Measurements from ENCODE around the gene TCERG1L. TPM values are rescaled to one million over a fixed set of nuclear protein-coding genes. Genes with fewer than 3 reads are reported as not detected.

Gene TCERG1L
- total RNA-seq, 1 donor from 2014 or later, result 1.6 TPM

DNA sequence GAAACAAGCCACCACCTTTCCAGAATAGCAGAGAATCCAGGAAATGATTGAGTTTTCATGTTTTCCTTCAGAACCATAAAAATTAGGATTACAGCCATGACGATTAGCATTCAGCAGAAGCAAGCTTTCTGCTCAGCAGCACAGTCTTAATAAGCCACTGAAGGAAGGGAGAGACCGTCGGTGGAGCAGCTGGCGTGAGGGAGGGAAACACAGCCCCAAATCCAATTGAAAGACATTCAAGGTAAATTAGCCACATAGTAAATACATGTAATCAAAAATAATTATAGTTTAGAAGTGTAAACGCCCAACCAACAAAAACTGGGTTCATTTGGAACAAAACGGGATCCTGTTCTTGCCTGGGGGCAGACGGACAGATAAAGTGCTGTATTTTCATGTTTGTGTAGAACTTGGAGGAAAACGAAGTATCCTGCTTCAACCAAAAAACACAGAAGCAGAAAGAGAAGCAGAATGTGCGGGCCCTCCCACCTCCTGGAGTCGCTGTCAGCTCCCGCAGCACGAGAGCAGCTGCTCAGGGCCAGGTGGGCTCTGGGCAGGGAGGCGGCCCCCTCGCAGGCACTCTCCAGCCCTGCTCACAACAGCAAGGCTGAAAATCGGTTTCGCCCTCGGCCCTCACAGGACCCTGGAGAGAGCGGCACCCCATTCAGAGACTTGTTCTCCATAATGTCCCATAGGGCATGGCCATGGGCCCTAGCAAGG, 84.9 kb downstream of the TCERG1L start:
- DNase-seq, result no peak

DNA sequence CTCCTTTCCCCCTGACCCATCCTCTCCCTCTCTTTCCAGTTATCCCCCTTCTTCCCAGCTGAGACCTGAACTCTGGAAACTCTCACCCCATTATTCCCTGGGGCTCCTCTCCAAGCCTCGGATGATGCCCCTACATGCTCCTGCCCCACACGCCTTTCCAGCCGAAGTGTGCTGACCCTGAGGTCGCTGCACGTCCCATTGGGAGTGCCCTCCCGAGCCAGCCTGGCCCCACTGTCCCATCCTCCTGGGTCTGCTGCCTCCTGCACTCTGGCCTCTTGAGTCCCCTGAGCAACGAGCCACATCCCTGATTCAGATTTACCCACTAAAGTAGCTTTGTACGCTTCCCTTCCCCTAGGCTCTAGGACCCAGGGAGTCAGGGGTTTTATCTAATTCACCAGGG, 87.4 kb downstream of the TCERG1L start:
- no peak for DNase-seq

DNA sequence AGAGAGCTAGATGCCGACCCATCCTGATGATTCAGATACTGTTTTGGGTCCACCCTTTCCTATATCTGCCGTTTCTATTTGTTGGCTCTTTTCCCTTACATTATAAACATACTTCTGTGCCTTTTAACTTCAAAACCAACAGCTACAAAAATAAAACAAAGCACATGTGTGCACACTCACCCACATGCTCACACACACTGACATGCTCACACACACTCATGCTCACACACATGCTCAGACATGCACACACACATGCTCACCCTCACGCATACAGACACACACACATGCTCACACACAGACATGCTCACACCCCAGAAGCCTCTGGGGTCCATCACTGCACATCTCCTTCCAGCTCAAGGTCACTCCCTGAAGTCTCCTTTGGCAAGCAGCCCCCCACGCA, 88.1 kb downstream of the TCERG1L start:
- DNase-seq, result no peak

DNA sequence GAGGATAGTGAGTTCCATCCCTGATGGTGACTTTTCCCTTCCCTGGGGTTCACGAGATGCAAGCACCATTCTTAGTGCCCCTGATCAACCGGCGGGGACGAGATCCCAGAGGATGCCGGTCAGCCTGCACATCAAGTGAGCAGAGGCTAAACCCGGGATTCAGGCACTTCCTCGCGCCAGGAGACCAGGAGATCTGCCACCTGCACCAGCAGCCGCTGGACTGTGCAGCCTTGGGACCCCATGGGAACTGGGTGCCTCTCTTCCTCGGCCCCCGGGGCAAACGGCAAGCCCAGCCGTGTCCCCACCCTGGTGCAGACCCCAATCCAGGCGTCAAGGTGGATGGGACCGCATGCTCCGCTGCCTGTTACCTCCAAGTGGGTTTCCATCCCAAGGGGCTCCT, 88.5 kb downstream of the TCERG1L start:
- DNase-seq, result no peak

DNA sequence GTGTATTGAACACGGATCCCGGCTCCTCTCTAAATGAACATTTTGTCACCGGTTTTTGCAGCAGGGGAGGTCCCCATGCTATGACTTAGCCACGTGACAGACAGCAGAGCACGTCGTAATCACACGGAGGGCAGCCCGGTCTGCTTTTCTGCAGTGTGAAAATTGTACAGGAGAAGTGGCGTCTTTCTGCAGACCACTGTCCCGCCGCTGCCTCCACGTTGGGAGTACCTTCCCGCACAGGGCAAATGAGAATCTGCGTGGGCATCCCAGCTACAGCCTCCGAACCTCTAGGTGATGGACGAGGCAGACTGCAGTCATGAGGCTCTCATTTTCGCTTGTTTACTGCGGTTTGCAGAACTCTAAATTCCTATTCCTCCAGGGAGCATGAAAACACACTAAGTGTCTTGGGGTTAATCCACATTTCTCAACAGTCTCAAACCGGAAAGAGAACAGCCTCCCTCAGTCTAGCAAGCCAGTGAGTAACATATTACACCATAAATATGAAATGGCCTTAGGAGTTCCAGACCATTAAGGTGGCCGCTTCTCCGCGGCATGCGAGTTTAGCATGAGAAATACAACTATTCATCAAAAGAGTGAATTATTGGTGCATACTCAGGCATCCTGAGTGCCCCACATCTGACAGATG, 89.8 kb downstream of the TCERG1L start:
- DNase-seq, result no peak

DNA sequence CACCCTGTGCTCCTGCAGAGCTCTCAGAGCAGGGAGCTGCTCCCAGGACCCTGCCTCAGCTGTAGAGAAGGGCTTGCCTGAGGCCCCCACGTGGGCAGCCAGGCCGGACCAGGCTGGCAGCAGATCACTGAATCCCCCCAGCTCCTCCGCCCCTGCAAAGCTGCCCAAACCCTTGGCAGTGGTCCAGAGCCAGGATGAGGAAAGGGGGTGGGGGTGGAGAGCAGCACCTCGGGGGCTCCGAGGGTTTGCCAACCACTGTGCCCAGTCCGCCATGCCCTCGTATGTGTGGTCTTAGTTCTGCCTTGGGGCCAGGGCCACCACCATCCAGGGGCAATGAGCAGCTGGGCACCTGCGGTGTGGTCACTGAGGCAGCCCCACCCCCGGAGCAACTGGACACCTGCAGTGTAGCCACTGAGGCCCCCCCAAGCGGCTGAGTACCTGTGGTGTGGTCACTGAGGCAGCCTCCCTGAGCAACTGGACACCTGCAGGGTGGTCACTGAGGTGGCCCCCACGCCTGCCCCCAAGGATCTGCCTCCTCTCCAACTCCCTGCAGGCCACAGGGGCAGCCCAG, 90.8 kb downstream of the TCERG1L start:
- DNase-seq, result no peak

DNA sequence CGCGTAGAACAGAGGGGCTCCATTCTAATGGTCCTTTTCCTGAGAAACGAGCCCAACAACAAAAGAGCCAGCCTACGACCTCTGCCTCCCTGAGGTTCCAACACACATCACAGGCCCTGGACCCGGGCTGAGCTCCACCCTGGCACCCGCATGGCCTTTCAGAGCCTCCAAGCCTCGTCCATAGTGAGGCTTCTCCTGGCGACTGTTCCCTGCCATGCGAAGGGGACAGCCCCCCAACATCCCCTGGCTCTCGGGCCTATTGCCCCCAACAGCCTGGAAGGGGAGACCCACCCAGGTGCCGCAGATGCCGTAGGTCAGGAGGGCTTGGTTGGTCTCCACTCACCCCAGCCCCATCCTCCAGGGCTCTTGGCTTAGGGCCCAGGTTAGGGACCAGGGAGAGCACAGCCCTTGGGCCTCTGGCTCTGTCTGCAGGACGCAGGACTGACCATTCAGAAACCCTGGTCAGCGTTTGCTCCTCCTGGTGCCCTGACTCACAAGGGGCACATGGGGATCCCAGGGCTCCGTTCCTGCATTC, 91.5 kb downstream of the TCERG1L start:
- DNase-seq, result no peak

DNA sequence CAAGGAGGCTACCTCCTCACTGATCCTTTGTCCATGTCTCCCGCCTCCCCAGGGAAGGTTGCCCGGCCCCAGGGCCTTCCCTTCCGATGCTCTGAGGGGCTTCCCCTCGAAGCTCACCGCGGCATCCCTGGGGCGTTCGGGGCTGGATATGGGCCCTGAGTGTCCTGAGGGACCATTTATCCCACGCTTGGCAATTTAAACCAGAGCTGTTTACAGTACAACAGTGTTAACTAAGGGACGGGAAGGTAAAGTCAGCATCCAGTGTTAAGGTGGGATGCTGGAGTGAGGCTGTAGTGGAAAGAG, 92.0 kb downstream of the TCERG1L start:
- no peak for DNase-seq

DNA sequence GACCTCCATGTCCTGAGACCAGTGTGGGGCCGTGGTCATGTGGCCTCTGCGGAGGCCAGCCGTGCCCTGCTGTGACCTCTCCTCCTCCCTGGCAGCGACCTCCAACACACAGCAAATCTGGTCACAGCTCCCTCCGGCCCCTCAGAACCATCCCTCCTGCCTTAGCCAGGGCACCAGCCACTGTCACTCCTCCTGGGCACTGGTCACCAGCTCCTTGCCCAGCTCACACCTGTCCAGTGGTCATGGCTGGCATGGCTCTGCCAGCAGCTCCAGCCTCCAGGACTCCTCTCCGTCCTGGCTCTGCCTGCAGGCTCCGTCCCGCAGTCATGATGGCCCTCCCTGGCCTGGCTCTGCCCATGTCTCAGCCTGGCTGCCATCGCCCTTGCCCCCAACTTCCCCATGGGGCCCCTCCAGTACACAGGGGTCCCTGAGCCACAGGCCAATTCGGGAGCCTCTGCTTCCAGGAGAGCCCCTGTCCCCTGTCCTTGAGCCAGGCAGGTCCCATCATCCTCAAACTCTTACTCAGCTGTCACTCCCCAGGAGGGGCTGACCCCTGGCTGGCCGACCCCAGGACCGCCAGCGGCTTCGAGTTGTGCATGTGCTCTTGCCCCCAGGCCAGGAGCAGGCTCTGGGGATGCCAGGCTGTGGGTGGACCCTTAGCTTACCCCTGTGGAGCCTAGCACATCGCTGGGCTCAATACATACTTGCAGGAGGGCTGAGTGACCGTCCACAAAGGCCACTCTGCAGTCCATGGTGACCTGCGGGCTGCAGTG, 92.5 kb downstream of the TCERG1L start:
- no peak for DNase-seq

DNA sequence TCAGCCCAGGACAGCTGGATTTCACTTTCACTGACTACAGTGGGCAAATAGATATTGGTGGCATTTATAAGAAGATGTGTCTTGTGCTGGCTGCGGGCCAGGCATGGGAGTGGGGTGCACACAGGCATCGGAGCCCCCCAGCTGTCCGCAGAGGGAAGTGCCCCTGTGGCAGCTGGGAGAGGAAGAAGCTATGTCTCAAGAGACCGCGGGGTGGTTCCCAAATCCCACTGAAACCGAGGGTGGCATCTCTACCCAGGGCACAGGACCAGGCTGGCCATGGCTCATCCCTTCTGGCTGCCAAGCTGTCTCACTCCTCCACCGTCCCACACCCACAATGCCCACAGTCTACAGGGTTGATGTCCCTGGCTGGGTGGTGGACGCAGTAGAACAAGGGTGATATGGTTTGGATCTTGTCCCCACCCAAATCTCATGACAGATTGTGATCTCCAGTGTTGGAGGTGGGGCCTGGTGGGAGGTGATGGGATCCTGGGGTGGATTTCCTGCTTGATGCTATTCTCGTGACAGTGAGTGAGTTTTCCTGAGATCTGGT, 94.8 kb downstream of the TCERG1L start:
- no peak for DNase-seq

DNA sequence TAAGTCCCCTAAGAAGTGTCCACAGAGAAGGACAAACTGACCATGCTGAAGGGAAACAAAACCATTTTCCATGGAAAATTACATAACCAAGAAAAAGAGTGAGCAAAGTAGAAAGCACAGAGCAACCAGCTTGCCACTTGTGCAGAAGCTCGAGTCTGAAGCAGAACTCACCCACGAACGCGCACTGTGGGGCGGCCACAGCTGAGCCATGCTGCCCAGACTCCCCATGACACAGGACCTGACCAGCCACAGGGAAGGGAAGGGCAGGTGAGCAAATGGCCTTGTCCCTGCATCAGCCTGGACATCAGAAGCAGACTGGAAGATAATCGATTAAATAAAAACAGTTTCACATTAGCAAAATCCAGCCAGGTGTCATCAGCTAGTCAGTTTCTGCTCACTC, 95.7 kb downstream of the TCERG1L start:
- no peak for DNase-seq

DNA sequence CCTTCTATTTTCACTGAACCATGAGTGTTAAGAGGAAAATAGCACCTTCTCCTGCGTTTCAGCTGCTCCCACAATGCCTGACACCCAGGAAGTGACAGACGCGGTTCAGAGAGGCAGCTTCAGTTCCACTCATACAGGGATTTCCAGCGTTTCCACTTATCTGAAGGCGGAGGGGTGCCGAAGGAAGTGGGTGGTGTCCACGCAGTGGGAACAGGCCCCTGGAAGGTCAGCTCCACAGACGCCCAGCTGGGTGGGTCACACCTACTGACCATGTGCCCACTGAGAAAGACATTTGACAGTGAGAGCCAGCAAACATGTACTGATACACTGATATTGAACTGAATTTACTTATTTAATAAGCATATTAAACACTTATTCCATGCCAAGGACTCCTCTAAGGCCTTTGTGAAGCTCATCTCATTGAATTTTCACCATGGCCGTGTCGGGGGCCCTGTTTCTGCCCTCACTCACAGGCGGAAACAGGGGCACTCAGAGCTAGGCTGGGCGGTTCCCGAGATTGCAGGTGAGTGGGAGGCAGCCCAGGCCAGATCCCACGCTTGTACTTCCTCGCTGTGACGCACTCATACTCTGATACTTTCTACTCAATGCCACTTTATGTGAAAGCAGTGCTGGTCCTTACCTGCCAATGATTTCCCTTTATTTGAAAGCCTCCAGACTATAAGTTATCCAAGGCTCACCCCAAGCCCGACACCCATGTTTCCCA, 96.8 kb downstream of the TCERG1L start:
- DNase-seq, result no peak

DNA sequence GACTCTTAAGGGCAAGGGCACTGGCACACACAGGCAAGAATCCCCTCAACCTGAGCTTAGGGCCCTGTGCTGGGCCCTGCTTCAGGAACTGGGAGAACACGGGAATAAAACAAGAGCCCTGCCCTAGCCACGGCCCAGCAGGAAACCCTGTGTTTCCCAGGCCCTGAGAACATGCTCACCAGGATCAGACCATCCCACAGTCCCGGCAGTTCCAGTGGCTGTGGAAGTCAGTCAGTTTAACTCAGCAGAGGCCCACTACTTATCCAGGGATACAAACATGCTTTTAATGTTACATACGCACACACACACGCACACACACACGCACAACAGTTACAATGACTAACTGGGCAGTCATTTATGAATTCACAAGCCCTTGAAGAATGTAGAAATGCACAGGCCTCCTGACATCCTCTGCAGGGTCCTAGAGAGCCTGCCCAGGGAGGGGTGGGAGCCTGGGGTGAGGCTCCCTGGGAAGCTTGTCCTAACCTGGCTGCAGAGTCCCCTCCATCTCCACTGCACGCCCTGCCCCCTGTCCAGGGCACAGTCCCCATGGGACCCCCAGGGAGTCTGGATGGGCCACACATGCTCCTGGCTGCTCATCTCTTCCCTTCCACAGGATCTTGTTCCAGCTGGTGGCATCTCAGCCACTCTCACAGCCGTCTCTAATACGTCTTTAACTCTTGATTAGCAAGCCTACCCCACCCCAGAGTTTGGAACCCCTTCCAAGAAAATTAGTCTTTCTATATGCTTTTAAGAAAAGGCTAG, 97.6 kb downstream of the TCERG1L start:
- no peak for DNase-seq

DNA sequence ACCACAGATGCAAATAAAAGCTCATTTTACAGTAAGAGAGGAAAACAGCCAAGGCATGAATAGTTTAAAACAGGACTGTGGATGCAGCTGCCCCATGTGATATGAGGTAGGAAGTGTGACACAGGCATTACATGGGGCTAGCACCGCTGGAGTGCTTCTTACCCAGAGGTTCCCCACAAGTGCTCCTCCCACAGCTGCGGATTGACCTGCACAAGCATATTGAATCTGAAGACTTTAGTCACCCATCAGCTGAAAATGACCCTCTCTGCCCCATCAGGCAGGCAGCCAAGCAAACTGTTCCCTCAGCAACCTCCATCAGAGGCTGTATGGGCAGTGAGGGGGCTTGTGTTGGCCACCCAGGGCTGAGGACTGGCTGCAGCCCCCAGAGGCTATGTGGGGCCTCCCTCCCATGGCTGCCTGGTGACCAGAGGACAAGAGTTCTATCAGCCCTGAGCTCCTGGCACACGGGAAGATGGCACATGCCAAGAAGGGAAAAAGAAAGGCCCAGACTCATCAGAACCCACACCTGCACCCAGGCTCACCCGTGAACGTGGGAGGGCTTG, 98.7 kb downstream of the TCERG1L start:
- DNase-seq, result no peak

DNA sequence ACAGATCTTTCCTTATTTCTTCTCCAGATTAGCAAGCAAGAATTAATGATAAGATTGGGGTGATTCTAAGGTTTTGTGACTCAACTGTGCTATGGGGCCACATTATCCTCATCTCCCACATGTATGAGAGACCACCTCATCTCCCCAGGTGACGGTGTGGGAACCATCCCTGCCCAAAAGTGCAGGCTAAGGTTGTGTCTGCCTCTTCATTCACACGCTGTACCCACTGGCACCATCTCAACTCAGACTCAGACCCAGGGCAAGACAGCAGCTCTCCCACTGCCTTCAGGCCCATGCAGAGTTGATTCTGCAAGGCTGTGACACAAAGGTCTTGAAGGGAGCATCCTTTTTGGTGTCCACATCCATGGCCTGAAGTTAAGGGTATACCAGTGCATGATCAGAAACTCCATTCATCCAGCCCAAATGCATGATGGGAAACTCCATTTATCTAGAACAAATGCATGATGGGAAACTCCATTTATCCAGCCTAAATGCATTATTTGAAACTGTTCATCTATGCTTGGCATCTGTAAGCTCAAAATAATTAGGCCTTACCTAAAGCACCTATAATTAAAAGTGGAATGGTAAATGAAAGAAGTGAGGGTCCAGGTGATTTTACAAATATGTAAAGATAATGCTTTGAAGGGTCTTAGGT, 99.4 kb downstream of the TCERG1L start:
- DNase-seq, result no peak

DNA sequence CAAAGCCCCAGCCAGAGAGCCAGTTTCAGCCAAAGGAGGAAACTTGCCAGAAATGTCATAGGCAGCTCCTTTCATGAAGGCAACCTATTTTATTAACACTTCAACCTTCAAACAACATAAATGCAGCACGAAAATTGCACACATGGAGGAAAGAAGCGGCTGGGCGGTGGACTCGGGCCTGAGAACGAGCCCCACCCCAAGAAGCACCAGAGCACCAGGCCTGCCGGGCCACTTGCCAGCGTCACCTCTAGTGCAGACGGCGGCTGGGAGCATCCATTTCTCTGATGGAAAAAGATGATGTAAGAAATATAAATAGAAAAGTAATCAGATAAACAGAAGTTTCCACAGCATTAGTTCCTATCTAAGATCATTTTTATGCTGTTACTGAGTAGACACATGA, 100.0 kb downstream of the TCERG1L start:
- DNase-seq, result no peak

DNA sequence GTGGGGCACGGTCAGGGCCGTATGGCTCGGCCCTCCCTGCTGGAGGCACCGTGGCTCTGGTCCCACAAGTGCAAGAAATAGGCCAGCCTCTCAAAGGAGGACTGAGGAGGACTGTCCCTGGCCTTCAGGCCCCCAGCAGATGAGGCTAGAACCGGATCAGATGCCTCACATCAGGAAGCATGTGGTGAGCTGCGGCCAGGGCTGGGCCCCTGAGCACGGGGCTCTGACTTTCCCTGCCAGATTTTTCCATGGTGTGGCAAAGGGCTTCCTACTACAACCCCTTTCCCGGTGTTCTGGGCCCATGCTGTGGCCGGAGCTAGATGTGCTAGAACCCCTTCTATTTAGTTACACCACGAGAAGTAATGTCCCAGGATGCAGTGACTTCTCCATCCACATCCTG, 100.4 kb downstream of the TCERG1L start:
- no peak for DNase-seq

DNA sequence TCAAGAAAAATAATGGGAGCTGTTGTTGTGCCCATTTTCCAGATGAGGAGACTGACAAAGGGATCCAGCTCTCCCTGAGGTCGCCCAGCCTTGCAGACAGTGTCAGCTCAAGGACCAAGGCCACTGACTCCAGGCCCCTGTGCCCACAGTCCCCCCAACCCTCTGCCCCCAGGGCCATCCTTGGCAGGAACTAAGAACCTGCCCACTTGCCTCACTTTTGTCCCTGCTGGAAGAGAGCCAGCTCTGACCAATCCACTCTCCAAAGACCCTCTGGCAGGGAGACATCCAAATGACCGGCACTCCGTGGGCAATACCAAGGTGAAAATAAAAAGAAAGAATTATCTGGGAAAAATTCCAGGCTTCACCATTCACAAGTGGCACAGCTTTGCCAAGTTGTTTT, 101.3 kb downstream of the TCERG1L start:
- no peak for DNase-seq

DNA sequence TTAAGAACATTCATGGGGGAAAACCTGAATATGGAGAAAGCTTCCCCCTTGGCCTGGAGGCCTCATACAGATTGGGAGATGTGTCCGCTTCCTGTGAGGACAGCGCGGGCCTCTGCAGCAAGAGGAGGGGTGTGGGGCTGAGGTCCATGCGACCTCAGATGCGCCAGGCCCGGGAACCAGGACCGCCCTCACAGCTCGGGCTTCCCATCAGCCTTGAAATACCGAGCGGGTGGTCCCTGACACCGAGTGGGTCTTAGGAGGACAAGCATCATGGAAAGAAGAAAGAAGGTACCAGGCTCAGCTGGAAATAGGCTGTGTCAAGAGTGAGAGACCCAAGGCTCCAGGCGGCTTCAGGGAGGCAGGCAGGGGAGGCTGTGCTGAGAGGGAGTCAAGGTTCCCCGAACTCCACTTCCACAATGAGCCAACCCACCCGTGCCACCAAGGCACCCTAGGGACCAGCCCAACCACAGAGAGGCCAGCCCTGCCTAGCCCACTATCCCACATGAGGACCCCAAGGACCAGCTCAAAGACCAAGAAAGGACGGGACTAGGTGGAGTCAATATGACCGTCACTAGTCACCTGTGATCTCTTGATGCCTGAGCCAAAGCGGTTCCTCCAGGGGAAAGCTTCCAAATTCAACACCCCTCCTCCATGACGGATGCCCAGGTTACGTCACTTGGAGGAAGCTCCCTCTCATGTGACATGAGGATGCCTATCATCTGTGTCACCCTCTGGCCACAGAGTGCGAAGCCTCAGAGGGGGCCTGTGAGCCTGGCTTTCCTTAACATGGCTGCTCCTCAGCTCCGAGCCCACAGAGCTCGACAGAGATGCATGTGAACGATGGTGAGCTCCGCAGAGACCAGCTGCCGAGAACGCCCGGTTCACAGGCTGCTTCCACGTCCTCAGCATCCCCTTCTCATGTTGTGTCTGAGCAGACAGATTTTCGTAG, 103.7 kb downstream of the TCERG1L start:
- DNase-seq, result no peak
